A549 (cell line): Measurements from ENCODE around the gene INF2. TPM values are rescaled to one million over a fixed set of nuclear protein-coding genes. Genes with fewer than 3 reads are reported as not detected.

Experiments
- ATAC-seq, 2 experiments: fragments of 200-7000 bp in 1 of 2; fragments of >200 bp in 1 of 2; cut with Nextera tagmentation in 1 of 2; cut with Tn5 transposase in 1 of 2; 3 replicates each; pipeline versions ENCODE4 v1.8.0 to v1.9.1; 2018 to 2020; ENCODE audit warnings: mild to moderate bottlenecking in 1 of 2, moderate library complexity in 1 of 2
- CTCF ChIA-PET: fragments of 300-600 bp; sonication (Branson Sonifier 250); formaldehyde crosslinking; extraction: SDS; loops from one replicate; lab custom pipeline; 2021; ENCODE audit warnings: antibody characterized with exemption, inconsistent platforms; lab: Yijun Ruan, JAX
- POLR2A ChIA-PET: fragments of 350-600 bp; formaldehyde crosslinking; extraction: SDS; loops from one replicate; lab custom pipeline; 2021; ENCODE audit warnings: antibody characterized with exemption, inconsistent platforms; lab: Yijun Ruan, JAX
- DNase-seq, 2 experiments: peaks; one replicate each; pipeline versions ENCODE4 v3.0.0 to v3.0.0-alpha.2; 2011 to 2016; ENCODE audit warnings: low read depth in 1 of 2, low spot score in 1 of 2
- FAIRE-seq: peaks from 2 replicates; lab custom pipeline; 2011; peaks lifted over from hg19 to GRCh38; lab: Jason Lieb, UNC
- H3K27ac ChIP-seq, 2 experiments: fragments of >200 bp; sonication (Bioruptor Twin); formaldehyde crosslinking; 3 replicates each; pipeline ENCODE4 v1.5.1; 2016 to 2017
- H3K4me1 ChIP-seq: fragments of >200 bp; sonication (Bioruptor Twin); formaldehyde crosslinking; 3 replicates; pipeline ENCODE4 v1.6.1; 2016
- H3K4me2 ChIP-seq: fragments of >200 bp; sonication (Bioruptor Twin); formaldehyde crosslinking; 3 replicates; pipeline ENCODE4 v1.6.1; 2016
- H3K4me3 ChIP-seq: fragments of >200 bp; sonication (Bioruptor Twin); formaldehyde crosslinking; 3 replicates; pipeline ENCODE4 v1.5.1; 2016
- H3K9me3 ChIP-seq: fragments of >200 bp; sonication (Bioruptor Twin); formaldehyde crosslinking; 3 replicates; pipeline ENCODE4 v1.6.1; 2016
- CBX8 ChIP-seq: fragments of 200-600 bp; sonication (generic); IDR thresholded peaks from 2 replicates; pipeline ENCODE4 v1.6.1; 2016
- CHD2 ChIP-seq: fragments of 150-350 bp; IDR thresholded peaks from 2 replicates; pipeline ENCODE4 v1.6.1; 2014; ENCODE audit warnings: low read length; ENCODE audit not compliant: partially characterized antibody
- CTCF ChIP-seq: fragments of >200 bp; sonication (Bioruptor Twin); formaldehyde crosslinking; IDR thresholded peaks from 3 replicates; pipeline ENCODE4 v1.5.1; 2016
- E2F6 ChIP-seq: IDR thresholded peaks from 2 replicates; pipeline ENCODE4 v1.6.1; 2012; ENCODE audit warnings: low read depth, borderline replicate concordance
- ESRRA ChIP-seq: fragments of 150-350 bp; IDR thresholded peaks from 2 replicates; pipeline ENCODE4 v1.6.1; 2014; ENCODE audit warnings: mild to moderate bottlenecking, low read length, borderline replicate concordance
- FOSL2 ChIP-seq, 2 experiments: fragments of 450-650 bp in 1 of 2; fragments of >200 bp in 1 of 2; sonication (Bioruptor Twin) in 1 of 2; formaldehyde crosslinking; IDR thresholded peaks; 2 replicates each; pipeline versions ENCODE4 v1.5.0 to v1.6.1; 2016 to 2020; ENCODE audit warnings: mild to moderate bottlenecking in 1 of 2, moderate library complexity in 1 of 2
- HOXA7 ChIP-seq: fragments of 250-450 bp; sonication (Bioruptor Pico); IDR thresholded peaks from 2 replicates; pipeline ENCODE4 v1.5.0; 2020; ENCODE audit warnings: mild to moderate bottlenecking, moderate library complexity
- HOXB13 ChIP-seq: fragments of 250-450 bp; sonication (Bioruptor Pico); IDR thresholded peaks from 2 replicates; pipeline ENCODE4 v1.5.0; 2020; ENCODE audit warnings: low read depth, mild to moderate bottlenecking, moderate library complexity
- JUNB ChIP-seq: fragments of >200 bp; sonication (Bioruptor Twin); formaldehyde crosslinking; IDR thresholded peaks from 2 replicates; pipeline ENCODE4 v1.6.1; 2016
- KDM5A ChIP-seq: fragments of 200-600 bp; sonication (generic); IDR thresholded peaks from 2 replicates; pipeline ENCODE4 v1.6.1; 2016; ENCODE audit warnings: antibody characterized with exemption, mild to moderate bottlenecking
- MAX ChIP-seq: IDR thresholded peaks from 2 replicates; pipeline ENCODE4 v1.6.1; 2012
- NFE2L2 ChIP-seq: fragments of 150-350 bp; conservative IDR thresholded peaks from 2 replicates; pipeline ENCODE4 v1.6.1; 2014; ENCODE audit warnings: low read length
- NPAS2 ChIP-seq: fragments of 250-450 bp; sonication (Bioruptor Pico); IDR thresholded peaks from 2 replicates; pipeline ENCODE4 v1.8.0; 2022; ENCODE audit warnings: mild to moderate bottlenecking, moderate library complexity, borderline replicate concordance
- NR3C1 ChIP-seq: fragments of >200 bp; sonication (Bioruptor Twin); formaldehyde crosslinking; IDR thresholded peaks from 3 replicates; pipeline ENCODE4 v1.6.1; 2017
- PBX3 ChIP-seq: IDR thresholded peaks from 2 replicates; pipeline ENCODE4 v1.6.1; 2012
- POLR2AphosphoS2 ChIP-seq: conservative IDR thresholded peaks from 2 replicates; pipeline ENCODE4 v1.6.1; 2012; ENCODE audit warnings: low read length, improper control_type of control experiment, inconsistent platforms
- RCOR1 ChIP-seq: fragments of 150-350 bp; IDR thresholded peaks from 2 replicates; pipeline ENCODE4 v1.6.1; 2014; ENCODE audit warnings: antibody characterized with exemption, low read length, low read depth
- RFX5 ChIP-seq: fragments of 450-650 bp; IDR thresholded peaks from 2 replicates; pipeline ENCODE4 v1.7.1; 2014; ENCODE audit warnings: antibody characterized with exemption, mild to moderate bottlenecking, moderate library complexity
- TP53 ChIP-seq: fragments of 250-450 bp; sonication (Bioruptor Pico); IDR thresholded peaks from 2 replicates; pipeline ENCODE4 v1.5.0; 2021; ENCODE audit warnings: mild to moderate bottlenecking, moderate library complexity
- ZFP36 ChIP-seq: fragments of 450-650 bp; IDR thresholded peaks from 2 replicates; pipeline ENCODE4 v1.6.1; 2014; ENCODE audit warnings: borderline replicate concordance; ENCODE audit not compliant: partially characterized antibody
- WGBS: methylation state at CpG from one replicate; pipeline ENCODE4 v1.1.6; 2017; ENCODE audit errors: missing lambda C conversion rate; 5-methylcytosine and 5-hydroxymethylcytosine counted together
- polyA plus RNA-seq, 4 experiments: library from polyadenylated mRNA; depleted of rRNA in 3 of 4; stranded (reverse); fragments of >200 nt; fragmentation: RNase III in 1 of 4; extraction: RNeasy Plus Mini Kit Qiagen cat#74134 plus additional on column Dnase treatment in 1 of 4; gene quantifications; 2 replicates in 3 of 4; 3 replicates in 1 of 4; pipeline ENCODE4 v1.2.3, GENCODE V29; 2011 to 2017

INF2 gene
- polyA plus RNA-seq, 2 of the 4 experiments (the other 2 are of a cell fraction): 24.7 to 71.2 TPM

- Histone ChIP-seq H3K4me2 (peak overlapping the region; percentile 42), H3K4me3 (no peak overlapping the region), H3K9me3 (no peaks in the 10 kb centered on the region), H3K27ac (peak overlapping the region; percentile 48 to 81; a peak in 5 of 6 replicates), H3K4me1 (peaks cover 32% of the 10 kb centered on the region)
- POLR2A ChIA-PET: interaction anchor here (1.3 kb wide), 1 partner anchor 25 kb away, joined by 3 read pairs; no protein-coding TSS in a partner anchor
- FAIRE-seq (no peak), DNase-seq (no peak)
- TF ChIP-seq HOXA7 (CRISPR knock-in tag) (no peak), RCOR1 (no peak), ZFP36 (peak; percentile 28), MAX (0 out of 2 replicates have a peak, but pooled peaks have one; percentile 6), POLR2AphosphoS2 (no peak; the same call in 1 of the 2 replicates)
- TF ChIP-seq, all 56 proteins: peak for 2
- CTCF ChIA-PET: interaction anchor here (0.5 to 13.0 kb wide), 8 partner anchors 14 to 540 kb away, joined by 3 to 143 read pairs (median 30); partner anchors contain the start of genes ADSS1 and INF2
- 40% methylated on average over 14 of the region's 28 CpGs for WGBS
- ATAC-seq: peak; percentile 40 to 41; a peak in 5 of 6 replicates
Measured at GRCh38 chr14:104706733-104707607, 17.6 kb downstream of the INF2 start.

GRCh38 chr14:104707608-104708595, 18.5 kb downstream of the INF2 start:
- H3K9me3 ChIP-seq: no peaks in the 10 kb centered on the region
- peaks cover 32% of the 10 kb centered on the region for H3K4me1 ChIP-seq
- TF ChIP-seq NPAS2 (CRISPR knock-in tag) (no peak), CHD2 (no peak), CBX8 (no peak), NFE2L2 (no peak), KDM5A (no peak), TP53 (CRISPR knock-in tag) (no peak), PBX3 (no peak), HOXB13 (CRISPR knock-in tag) (no peak), RFX5 (no peak), NR3C1 (no peak), FOSL2 (IDR thresholded peaks at IDR 0.05) (no peak), FOSL2 (CRISPR knock-in tag; IDR thresholded peaks at IDR 0.05) (no peak), JUNB (no peak), E2F6 (no peak), ESRRA (no peak), CTCF (no peak)
- TF ChIP-seq, all 56 proteins: peak for 0
- ATAC-seq: peak; percentile 6 to 35; a peak in 5 of 6 replicates
- FAIRE-seq: no peak
- WGBS: 78% methylated on average over 17 of the region's 34 CpGs
- peak overlapping the region; percentile 42; the same call in 1 of the 3 replicates for H3K4me2 ChIP-seq
- ChIA-PET CTCF (interaction anchor here (0.8 to 13.0 kb wide), 12 partner anchors 15 to 144 kb away, joined by 3 to 143 read pairs (median 12); partner anchors contain the start of genes ADSS1 and INF2), POLR2A (interaction anchor here (1.4 kb wide), 1 partner anchor 27 kb away, joined by 4 read pairs; no protein-coding TSS in a partner anchor)
- H3K4me3 ChIP-seq: no peak overlapping the region
- no peak for DNase-seq
- peak overlapping the region in 1 of 2 experiments; percentile 81; a peak in 4 of 6 replicates for H3K27ac ChIP-seq
